A549 treated with CORT108297 at 1 μM for 4 hours (cell line): ENCODE data around the gene SLC1A1. TPM values are rescaled to one million over a fixed set of nuclear protein-coding genes. Genes with fewer than 3 reads are reported as not detected.

Source experiments
- total RNA-seq: library from RNA; stranded (reverse); fragments of 200-300 nt; extraction: Qiagen RNA extraction; gene quantifications from 5 replicates; pipeline ENCODE4 v1.2.3, GENCODE V29; 2022

SLC1A1 gene
- 1.1 to 1.6 TPM (median 1.6 TPM) in 5 replicates for total RNA-seq

DNA sequence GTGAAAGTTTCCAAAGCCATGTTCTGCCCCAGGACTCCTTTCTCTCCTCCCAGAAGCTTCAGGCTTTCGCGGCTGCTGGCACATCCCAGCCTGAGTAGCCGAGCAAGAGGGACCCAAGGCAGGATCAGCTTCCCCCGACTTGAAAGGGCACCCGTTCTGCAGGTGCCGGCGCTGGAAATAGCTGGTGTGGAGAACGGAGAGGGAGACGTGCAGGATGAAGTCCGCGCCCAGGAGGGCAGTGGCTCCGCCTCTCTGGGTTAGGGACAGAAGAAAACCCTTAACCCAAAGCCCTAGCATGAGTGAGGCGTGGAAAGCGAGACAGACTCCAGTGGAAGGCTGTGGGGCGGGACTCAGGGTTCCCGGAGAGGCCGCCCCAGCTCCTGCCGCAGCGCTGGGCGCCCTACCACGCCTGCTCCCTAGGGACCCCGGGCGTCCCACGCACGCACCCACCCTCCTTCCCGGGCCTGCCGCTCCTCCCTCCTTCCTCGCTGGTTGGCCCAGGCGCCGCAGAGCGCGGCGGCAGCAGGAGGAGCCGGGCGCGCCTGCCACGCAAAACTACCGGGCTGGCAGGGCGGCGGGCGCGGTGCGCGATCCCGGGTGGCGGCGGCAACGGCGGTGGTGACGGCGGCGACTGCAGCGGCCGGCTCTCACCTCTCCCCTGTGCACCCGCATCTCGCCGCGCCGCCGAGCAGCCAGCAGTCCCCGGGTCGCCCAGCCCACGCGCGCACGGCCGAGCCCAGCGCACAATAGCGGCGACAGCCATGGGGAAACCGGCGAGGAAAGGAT, at the start of gene SLC1A1:
SLC1A1 (plus strand) TSS at position 550 of the 786 bp plus-strand sequence; CDS start at position 762, 212 bp downstream.

Other genes with a start within 250 kb of the SLC1A1 start
- 13.8 to 19.9 TPM (median 17.9 TPM) in 5 replicates for gene GLIS3, start 190.4 kb upstream of the SLC1A1 start, total RNA-seq
- gene PLPP6, start 171.8 kb downstream of the SLC1A1 start, total RNA-seq: 9.3 to 12.8 TPM (median 10.4 TPM) in 5 replicates
- gene SPATA6L, start 176.0 kb downstream of the SLC1A1 start, total RNA-seq: 1.9 to 2.4 TPM (median 2.1 TPM) in 5 replicates
- gene CDC37L1, start 189.1 kb downstream of the SLC1A1 start, total RNA-seq: 11.1 to 15.1 TPM (median 12.5 TPM) in 5 replicates